Measurements from ENCODE around the gene SAP30BP.
A peak's percentile ranks its signal among the peaks of the same experiment; 100 is the strongest.

- TF ChIP-seq POLR2A (IDR thresholded peaks at IDR 0.05; ENCODE audit: borderline replicate concordance, extremely low read depth, insufficient read depth, insufficient read length) (no peak), ZNF274 (IDR thresholded peaks at IDR 0.05; ENCODE audit: low read depth, low read length) (no peak), POLR2AphosphoS5 (IDR thresholded peaks at IDR 0.05; ENCODE audit: low read depth, low read length) (no peak), YY1 (IDR thresholded peaks at IDR 0.05; ENCODE audit: extremely low read depth, insufficient replicate concordance, low read depth, low read length) (no peak), CTCF (IDR thresholded peaks at IDR 0.05 in 2 of 3, conservative IDR thresholded peaks at IDR 0.05 in 1 of 3; ENCODE audit: borderline replicate concordance in 1 of 3, insufficient read depth in 1 of 3, low read depth in 2 of 3, low read length in 2 of 3) (peak; percentile 87 to 98 (median 95)), CEBPB (IDR thresholded peaks at IDR 0.05; ENCODE audit: low read depth) (no peak), MAX (IDR thresholded peaks at IDR 0.05) (no peak)
These were observed 14.1 kb upstream of the SAP30BP start for GRCh38 chr17:75652934-75653549.
